K562 (cell line): ENCODE measurements around the gene MEI4. TPM values are rescaled to one million over a fixed set of nuclear protein-coding genes. Genes with fewer than 3 reads are reported as not detected.
A peak's percentile ranks its signal among the peaks of the same experiment; 100 is the strongest.

Experiments used
- ATAC-seq: fragments of 200-7000 bp; cut with Tn5 transposase; 3 replicates; pipeline ENCODE4 v1.9.1; 2020; ENCODE audit warnings: moderate library complexity
- BruUV-seq: library from RNA; stranded (reverse); fragments of 400-500 nt; replicated peaks from 2 replicates; lab custom pipeline; 2021; lab: Mats Ljungman, UMichigan
- CTCF ChIA-PET: fragments of 300-600 bp; formaldehyde crosslinking; extraction: SDS; loops from one replicate; lab custom pipeline; 2021; ENCODE audit warnings: low intra/inter-chr PET ratio; lab: Yijun Ruan, JAX
- POLR2A ChIA-PET: fragments of 300-600, 350-650 bp; sonication (Branson Sonifier 250); formaldehyde crosslinking; extraction: SDS; loops from one replicate; lab custom pipeline; 2021; ENCODE audit warnings: antibody characterized with exemption, inconsistent platforms; lab: Yijun Ruan, JAX
- DNase-seq, 4 experiments: peaks; one replicate each; pipeline versions ENCODE4 v3.0.0 to v3.0.0-alpha.2; 2011 to 2018; ENCODE audit warnings: low spot score in 3 of 4, mixed read lengths in 3 of 4; ENCODE audit errors: extremely low read depth in 1 of 4
- FAIRE-seq: peaks from 2 replicates; lab custom pipeline; 2011; peaks lifted over from hg19 to GRCh38; lab: Jason Lieb, UNC
- H2AFZ ChIP-seq: 2 replicates; pipeline ENCODE4 v1.6.0; 2011; ENCODE audit warnings: low read depth, low read length, control low read depth, inconsistent platforms
- H3K27ac ChIP-seq: fragments of 200-600 bp; 3 replicates; pipeline ENCODE4 v1.8.0; 2011; ENCODE audit warnings: low read depth, mild to moderate bottlenecking, control low read depth, inconsistent platforms, low read length, moderate library complexity, mixed read lengths; ENCODE audit errors: extremely low read depth
- H3K27me3 ChIP-seq, 2 experiments: fragments of 300-600 bp in 1 of 2; 2 replicates in 1 of 2; 3 replicates in 1 of 2; pipeline versions ENCODE4 v1.6.0 to v1.8.0; 2011; ENCODE audit warnings: inconsistent platforms in 2 of 2, low read length in 2 of 2, mild to moderate bottlenecking in 1 of 2, mixed read lengths in 1 of 2, moderate library complexity in 1 of 2; ENCODE audit not compliant: control insufficient read depth in 2 of 2, insufficient read depth in 2 of 2
- H3K36me3 ChIP-seq: fragments of 300-600 bp; 3 replicates; pipeline ENCODE4 v1.8.0; 2011; ENCODE audit warnings: mild to moderate bottlenecking, low read length, inconsistent platforms; ENCODE audit not compliant: control insufficient read depth, insufficient read depth
- H3K4me1 ChIP-seq, 2 experiments: fragments of 200-600 bp in 1 of 2; replicated peaks in 1 of 2; 2 replicates in 1 of 2; 3 replicates in 1 of 2; pipeline versions ENCODE4 v1.5.1 to v1.8.0; 2011; ENCODE audit warnings: inconsistent platforms in 2 of 2, low read length in 2 of 2, mild to moderate bottlenecking in 1 of 2, mixed read lengths in 1 of 2, moderate library complexity in 1 of 2; ENCODE audit not compliant: control insufficient read depth in 2 of 2, insufficient read depth in 2 of 2
- H3K4me2 ChIP-seq: 2 replicates; pipeline ENCODE4 v1.6.1; 2011; ENCODE audit warnings: low read length, control low read depth, inconsistent platforms, mixed read lengths; ENCODE audit not compliant: insufficient read depth
- H3K4me3 ChIP-seq: fragments of 200-600 bp; sonication (generic), shearing (Covaris generic); 2 replicates; pipeline ENCODE4 v1.5.1; 2016; ENCODE audit warnings: control low read depth, inconsistent platforms
- H3K79me2 ChIP-seq: fragments of 200-600 bp; 3 replicates; pipeline ENCODE4 v1.8.0; 2011; ENCODE audit warnings: low read length, inconsistent platforms; ENCODE audit not compliant: control insufficient read depth, insufficient read depth
- H3K9ac ChIP-seq, 2 experiments: 2 replicates each; pipeline versions ENCODE4 v1.6.0 to v1.6.1; 2011; ENCODE audit warnings: low read depth in 2 of 2, low read length in 2 of 2, control low read depth in 1 of 2, inconsistent platforms in 1 of 2, mild to moderate bottlenecking in 1 of 2, mixed read lengths in 1 of 2; ENCODE audit not compliant: insufficient read depth in 1 of 2
- H3K9me1 ChIP-seq: one replicate; pipeline ENCODE4 v1.6.0; 2011; ENCODE audit warnings: inconsistent platforms, mild to moderate bottlenecking, low read length, moderate library complexity; ENCODE audit not compliant: control insufficient read depth, insufficient read depth
- H3K9me3 ChIP-seq: replicated peaks from 2 replicates; pipeline ENCODE4 v1.5.1; 2011; ENCODE audit warnings: low read depth, low read length, inconsistent platforms; ENCODE audit not compliant: control insufficient read depth, insufficient read depth
- H4K20me1 ChIP-seq: replicated peaks from 2 replicates; pipeline ENCODE4 v1.6.1; 2011; ENCODE audit warnings: low read length, inconsistent platforms, mixed read lengths; ENCODE audit not compliant: control insufficient read depth, insufficient read depth
- CBX2 ChIP-seq: fragments of 200-600 bp; sonication (generic); IDR thresholded peaks from one replicate; pipeline ENCODE4 v1.6.1; 2012; ENCODE audit warnings: mild to moderate bottlenecking, low read length, inconsistent platforms; ENCODE audit not compliant: insufficient read depth, poor library complexity, severe bottlenecking
- CLOCK ChIP-seq: fragments of 250-450 bp; sonication (Bioruptor Pico); IDR thresholded peaks from 2 replicates; pipeline ENCODE4 v1.4.0; 2020; ENCODE audit warnings: mild to moderate bottlenecking, moderate library complexity, borderline replicate concordance
- HDGF ChIP-seq: fragments of 450-650 bp; IDR thresholded peaks from 2 replicates; pipeline ENCODE4 v1.6.1; 2016
- MAFF ChIP-seq: IDR thresholded peaks from 2 replicates; pipeline ENCODE4 v1.6.1; 2012; ENCODE audit warnings: low read length, improper control_type of control experiment
- MAFK ChIP-seq: IDR thresholded peaks from 2 replicates; pipeline ENCODE4 v1.6.1; 2011; ENCODE audit warnings: low read length, improper control_type of control experiment
- MTA2 ChIP-seq: fragments of 450-650 bp; IDR thresholded peaks from 2 replicates; pipeline ENCODE4 v1.6.1; 2016; ENCODE audit warnings: low read depth
- NEUROD1 ChIP-seq: fragments of 150-350 bp; IDR thresholded peaks from 2 replicates; pipeline ENCODE4 v1.6.1; 2014; ENCODE audit warnings: borderline replicate concordance, low read length, low read depth; ENCODE audit not compliant: partially characterized antibody
- SMARCE1 ChIP-seq: fragments of 450-650 bp; IDR thresholded peaks from 2 replicates; pipeline ENCODE4 v1.7.1; 2016; ENCODE audit warnings: mild to moderate bottlenecking
- ZNF316 ChIP-seq: fragments of 450-650 bp; IDR thresholded peaks from 2 replicates; pipeline ENCODE4 v1.6.1; 2016
- WGBS: fragments of 100-300 bp; shearing (Covaris generic); methylation state at CpG from one replicate; pipeline ENCODE4 v1.1.6; 2016; ENCODE audit warnings: low coverage, mixed read lengths; ENCODE audit not compliant: insufficient coverage; ENCODE audit errors: missing lambda C conversion rate; 5-methylcytosine and 5-hydroxymethylcytosine counted together
- in situ Hi-C: fragments of 300-500 bp; cut with MboI; formaldehyde crosslinking; loops from 4 replicates; pipeline ENCODE4 v1.15.0; 2018; ENCODE audit warnings: inconsistent platforms, mixed read lengths
- intact Hi-C: fragments of 100-400 bp; cut with micrococcal nuclease; formaldehyde crosslinking; loops from 2 replicates; pipeline ENCODE4 v1.14.2; 2022
- polyA plus RNA-seq, 8 experiments: library from polyadenylated mRNA; depleted of rRNA in 4 of 8; stranded (reverse) in 5 of 8; unstranded in 3 of 8; fragments of >200 nt; fragmentation: Nextera tagmentation in 2 of 8; fragmentation: Illumina TruSeq in 1 of 8; extraction: Ambion mirVana in 2 of 8; extraction: Trizol in 1 of 8; gene quantifications; 2 replicates each; pipeline versions ENCODE4 v1.2.1 to v1.2.3, GENCODE V29; 2011 to 2014; ENCODE audit warnings: inconsistent platforms in 1 of 8, missing spikeins in 1 of 8
- total RNA-seq, 7 experiments: library from RNA; depleted of rRNA in 6 of 7; stranded (reverse); fragments of >200 nt in 6 of 7; fragmentation: Illumina TruSeq in 2 of 7; extraction: Trizol in 2 of 7; gene quantifications; 2 replicates each; pipeline versions ENCODE4 v1.2.1 to v1.2.3, GENCODE V29; 2011 to 2021; ENCODE audit warnings: low replicate concordance in 1 of 7

The MEI4 gene
- total and polyA plus RNA-seq, 9 of the 15 experiments (the other 6 are each of a cell fraction or from before 2014, with no cell fraction given), result not detected

- no peak overlapping the region for H3K27ac ChIP-seq
- no peak overlapping the region for H3K4me2 ChIP-seq
- H3K9ac ChIP-seq, result no peak overlapping the region
- no peaks in the 10 kb centered on the region for H3K36me3 ChIP-seq
- no TSS peak for BruUV-seq
- 0% methylated on average over 3 of the region's 3 CpGs for WGBS
- FAIRE-seq (no peak), ATAC-seq (no peak), DNase-seq (no peak)
- H3K79me2 ChIP-seq, result no peaks in the 10 kb centered on the region
- in situ Hi-C loops (no loop called here), intact Hi-C loops (no loop called here)
- H3K9me1 ChIP-seq, result no peaks in the 10 kb centered on the region
- H3K27me3 ChIP-seq, result no peaks in the 10 kb centered on the region
- H2AFZ ChIP-seq, result no peak overlapping the region
- H4K20me1 ChIP-seq, result no peaks in the 10 kb centered on the region
- ChIA-PET POLR2A (no interaction called here), CTCF (no interaction called here)
- no peaks in the 10 kb centered on the region for H3K4me1 ChIP-seq
- H3K4me3 ChIP-seq, result no peak overlapping the region
- TF ChIP-seq MAFF (peak; percentile 40), MAFK (peak; percentile 42; the same call in 1 of the 2 replicates), MTA2 (no peak), HDGF (no peak), ZNF316 (peak; percentile 32; the same call in 1 of the 2 replicates), CBX2 (no peak)
- no peaks in the 10 kb centered on the region for H3K9me3 ChIP-seq
Measured at GRCh38 chr6:77926198-77926751, 273.4 kb downstream of the MEI4 start.

GRCh38 chr6:77930382-77930781 is 277.5 kb downstream of the MEI4 start:
- H3K4me1 ChIP-seq, result no peaks in the 10 kb centered on the region
- in situ Hi-C loops, result no loop called here
- no peaks in the 10 kb centered on the region for H4K20me1 ChIP-seq
- H3K9me3 ChIP-seq, result no peaks in the 10 kb centered on the region
- FAIRE-seq, result no peak
- no peak overlapping the region for H3K4me3 ChIP-seq
- H3K9ac ChIP-seq, result no peak overlapping the region
- H3K27me3 ChIP-seq, result no peaks in the 10 kb centered on the region
- CTCF ChIA-PET, result no interaction called here
- no TSS peak for BruUV-seq
- H3K36me3 ChIP-seq, result no peaks in the 10 kb centered on the region
- TF ChIP-seq NEUROD1 (no peak), SMARCE1 (no peak), CLOCK (CRISPR knock-in tag) (no peak)
- TF ChIP-seq, all 486 proteins: peak for 0
- intact Hi-C loops, result no loop called here
- ATAC-seq (no peak), DNase-seq (no peak)
- no peak overlapping the region for H3K4me2 ChIP-seq
- POLR2A ChIA-PET, result no interaction called here
- no peaks in the 10 kb centered on the region for H3K9me1 ChIP-seq
- 4% methylated on average over 2 of the region's 2 CpGs for WGBS
- no peak overlapping the region for H2AFZ ChIP-seq
- no peaks in the 10 kb centered on the region for H3K79me2 ChIP-seq
- no peak overlapping the region for H3K27ac ChIP-seq
